ENCODE measurements around the gene CRHR2. TPM values are rescaled to one million over a fixed set of nuclear protein-coding genes. Genes with fewer than 3 reads are reported as not detected.

CRHR2 gene
- total RNA-seq, 2 donors from 2014 or later = 0.22 to 0.47 TPM

DNA sequence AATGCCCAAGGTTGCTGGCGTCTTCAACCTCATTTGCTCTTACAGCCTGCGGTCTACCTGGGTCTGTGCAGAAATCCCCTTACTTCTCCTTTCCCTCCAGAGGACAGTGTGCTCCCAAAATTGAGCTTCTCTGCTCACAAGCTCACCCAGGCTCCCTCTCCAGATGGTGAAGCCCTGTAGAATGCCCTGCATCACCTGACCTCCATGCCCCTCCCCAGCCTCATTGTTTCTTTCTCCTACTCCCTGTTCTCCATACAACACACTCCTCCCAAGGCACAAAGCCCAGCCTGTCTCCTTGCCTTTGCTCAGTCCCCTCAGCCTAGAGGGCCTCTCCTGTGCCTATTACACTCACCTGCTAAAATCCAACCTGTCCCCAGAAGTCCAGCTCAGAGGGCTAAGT is 3.5 kb downstream of the CRHR2 start:
- Histone ChIP-seq H3K36me3 (no peaks in the 10 kb centered on the region), H3K27ac (no peak overlapping the region), H3K4me1 (peaks cover 0 to 19% of the 10 kb centered on the region in 2 donors), H3K27me3 (peaks cover 7 to 15% of the 10 kb centered on the region in 2 donors), H3K4me3 (no peak overlapping the region), H3K9me3 (no peaks in the 10 kb centered on the region)
- TF ChIP-seq, protein P1, sequence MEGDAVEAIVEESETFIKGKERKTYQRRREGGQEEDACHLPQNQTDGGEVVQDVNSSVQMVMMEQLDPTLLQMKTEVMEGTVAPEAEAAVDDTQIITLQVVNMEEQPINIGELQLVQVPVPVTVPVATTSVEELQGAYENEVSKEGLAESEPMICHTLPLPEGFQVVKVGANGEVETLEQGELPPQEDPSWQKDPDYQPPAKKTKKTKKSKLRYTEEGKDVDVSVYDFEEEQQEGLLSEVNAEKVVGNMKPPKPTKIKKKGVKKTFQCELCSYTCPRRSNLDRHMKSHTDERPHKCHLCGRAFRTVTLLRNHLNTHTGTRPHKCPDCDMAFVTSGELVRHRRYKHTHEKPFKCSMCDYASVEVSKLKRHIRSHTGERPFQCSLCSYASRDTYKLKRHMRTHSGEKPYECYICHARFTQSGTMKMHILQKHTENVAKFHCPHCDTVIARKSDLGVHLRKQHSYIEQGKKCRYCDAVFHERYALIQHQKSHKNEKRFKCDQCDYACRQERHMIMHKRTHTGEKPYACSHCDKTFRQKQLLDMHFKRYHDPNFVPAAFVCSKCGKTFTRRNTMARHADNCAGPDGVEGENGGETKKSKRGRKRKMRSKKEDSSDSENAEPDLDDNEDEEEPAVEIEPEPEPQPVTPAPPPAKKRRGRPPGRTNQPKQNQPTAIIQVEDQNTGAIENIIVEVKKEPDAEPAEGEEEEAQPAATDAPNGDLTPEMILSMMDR (IDR thresholded peaks at IDR 0.05) = no peak
- no peak for DNase-seq (ENCODE audit: low spot score)

DNA sequence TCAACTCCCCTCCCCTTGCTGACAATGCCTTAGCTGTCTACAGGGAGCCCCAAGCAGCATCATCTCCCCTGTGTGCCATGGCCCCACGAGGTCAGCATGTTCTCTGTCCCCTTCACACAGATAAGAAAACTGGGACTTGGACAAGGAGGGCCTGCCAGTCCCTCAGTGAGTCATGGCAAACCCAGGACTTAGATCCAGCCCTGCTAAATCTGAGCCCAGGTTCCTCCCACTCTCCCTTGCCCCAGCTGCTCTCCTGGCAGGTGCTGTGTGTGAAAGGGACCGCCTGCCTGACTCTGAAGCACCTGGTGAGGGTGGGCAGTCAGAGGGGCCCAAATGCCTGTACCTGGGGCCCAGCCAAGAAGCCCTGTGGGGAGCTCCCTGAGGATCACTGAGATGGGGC is 7.4 kb downstream of the CRHR2 start:
- DNase-seq (ENCODE audit: low spot score) = no peak
- Histone ChIP-seq H3K27ac (no peak overlapping the region), H3K4me3 (no peak overlapping the region), H3K4me1 (no peaks in the 10 kb centered on the region), H3K36me3 (no peaks in the 10 kb centered on the region), H3K27me3 (no peaks in the 10 kb centered on the region), H3K9me3 (no peaks in the 10 kb centered on the region)
- TF ChIP-seq, protein P1 (IDR thresholded peaks at IDR 0.05) = no peak

DNA sequence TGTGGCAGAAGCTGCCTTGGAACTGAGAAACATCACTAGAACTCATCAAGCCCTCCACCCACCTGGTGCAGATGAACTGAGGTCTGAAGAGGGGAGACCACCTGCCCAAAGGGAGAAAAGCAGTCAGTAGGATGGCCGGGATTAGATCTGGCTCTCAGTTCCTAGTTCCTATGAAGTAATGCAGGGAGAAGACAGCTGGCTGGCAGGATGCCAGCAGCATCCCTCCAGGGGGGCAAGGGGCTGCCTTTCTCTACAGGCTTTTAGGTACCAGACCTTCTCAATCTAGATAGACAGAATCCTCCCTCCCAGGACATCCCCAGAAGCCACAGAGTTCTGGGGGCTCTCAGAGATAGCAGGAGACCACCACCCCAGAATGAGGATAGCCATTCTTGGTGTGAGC is 7.8 kb downstream of the CRHR2 start:
- DNase-seq (ENCODE audit: low spot score) = no peak
- Histone ChIP-seq H3K27ac (no peak overlapping the region), H3K9me3 (no peaks in the 10 kb centered on the region), H3K27me3 (no peaks in the 10 kb centered on the region), H3K36me3 (no peaks in the 10 kb centered on the region), H3K4me1 (no peaks in the 10 kb centered on the region), H3K4me3 (no peak overlapping the region)
- TF ChIP-seq, protein P1 (IDR thresholded peaks at IDR 0.05) = no peak

DNA sequence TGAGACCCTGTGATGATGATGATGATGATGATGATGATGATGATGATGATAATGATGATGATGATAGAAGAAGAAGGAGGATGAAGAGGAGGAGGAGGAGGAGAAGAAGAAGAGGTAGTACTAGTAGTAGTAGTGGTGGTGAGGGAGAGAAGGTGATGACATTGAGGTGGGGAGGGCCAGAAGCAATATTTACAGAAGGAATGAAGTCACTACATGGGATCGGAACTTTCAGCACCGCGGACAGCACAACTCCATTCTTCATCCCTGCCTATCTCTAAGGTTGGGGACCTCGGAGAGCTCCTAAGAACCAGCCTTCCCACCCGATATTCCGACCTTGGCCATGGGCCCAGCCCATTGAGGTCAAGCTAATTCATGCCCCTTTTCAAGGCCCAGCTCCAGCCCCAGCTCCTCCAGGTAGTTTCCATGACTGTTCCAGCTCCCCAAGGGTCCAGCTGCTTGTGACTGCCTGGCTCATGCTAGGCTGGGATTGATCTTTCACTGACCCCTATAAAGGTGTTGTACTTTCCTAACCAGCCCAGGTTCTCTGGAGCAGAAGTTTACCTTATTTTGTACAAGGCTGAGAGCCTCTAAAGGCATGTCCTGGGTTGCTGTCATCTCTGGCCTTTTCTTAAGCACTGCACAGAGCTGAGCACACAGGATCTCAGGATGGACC is 10.3 kb downstream of the CRHR2 start:
- H3K27ac ChIP-seq = no peak overlapping the region
- DNase-seq (ENCODE audit: low spot score) = no peak
- TF ChIP-seq, protein P1 (IDR thresholded peaks at IDR 0.05) = no peak

DNA sequence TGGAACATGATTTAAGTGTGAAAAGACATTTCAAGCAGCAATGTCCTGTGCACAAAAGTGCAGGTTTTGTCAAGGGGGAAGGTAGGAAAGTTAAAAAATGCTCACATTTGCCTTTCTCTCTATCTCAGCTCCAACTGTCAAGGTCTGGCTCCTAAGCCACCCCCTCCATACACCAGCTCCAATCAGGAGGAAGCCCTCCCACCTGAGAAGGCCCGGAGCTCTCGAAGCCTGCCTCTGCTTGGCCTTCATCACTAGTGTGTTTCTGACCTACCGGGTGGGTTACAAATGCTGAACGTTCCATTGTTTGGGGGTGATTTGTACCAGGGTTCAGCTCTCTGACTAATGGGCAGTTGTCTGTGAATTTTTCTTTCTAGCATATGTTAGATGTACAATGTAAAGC is 14.2 kb downstream of the CRHR2 start:
- no peak overlapping the region for H3K27ac ChIP-seq
- no peaks in the 10 kb centered on the region for H3K36me3 ChIP-seq
- no peaks in the 10 kb centered on the region for H3K9me3 ChIP-seq
- H3K27me3 ChIP-seq = no peaks in the 10 kb centered on the region
- DNase-seq (ENCODE audit: low spot score) = no peak
- TF ChIP-seq, protein P1 (IDR thresholded peaks at IDR 0.05) = no peak
- H3K4me1 ChIP-seq = no peaks in the 10 kb centered on the region
- no peak overlapping the region for H3K4me3 ChIP-seq

More for the DNA sequence above, 10.3 kb downstream of the CRHR2 start:
- Histone ChIP-seq H3K9me3 (no peaks in the 10 kb centered on the region), H3K4me3 (no peak overlapping the region), H3K27me3 (no peaks in the 10 kb centered on the region), H3K36me3 (no peaks in the 10 kb centered on the region), H3K4me1 (no peaks in the 10 kb centered on the region)

DNA sequence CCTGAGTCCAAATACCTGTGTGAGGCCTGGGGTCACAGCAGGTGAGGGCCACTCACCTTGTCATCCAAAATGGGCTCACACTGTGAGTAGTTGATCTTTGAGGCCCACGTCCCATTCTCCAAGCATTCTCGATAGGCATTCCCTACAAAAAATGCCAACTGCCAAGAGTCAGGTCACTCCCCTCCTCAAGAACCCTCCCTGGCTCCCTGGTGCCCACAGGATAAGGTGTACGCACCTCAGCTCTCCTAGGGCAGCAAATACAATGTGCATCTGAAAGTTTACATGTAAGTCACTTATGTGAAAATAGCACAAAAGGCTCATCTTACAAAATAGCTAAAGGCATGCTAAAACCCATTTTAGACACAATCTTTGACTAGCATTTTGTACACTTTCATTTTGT is 15.1 kb downstream of the CRHR2 start:
- Histone ChIP-seq H3K4me1 (no peaks in the 10 kb centered on the region), H3K9me3 (no peaks in the 10 kb centered on the region), H3K27me3 (no peaks in the 10 kb centered on the region), H3K27ac (no peak overlapping the region), H3K36me3 (no peaks in the 10 kb centered on the region), H3K4me3 (no peak overlapping the region)
- no peak for DNase-seq (ENCODE audit: low spot score)
- TF ChIP-seq, protein P1 (IDR thresholded peaks at IDR 0.05) = no peak

All from right atrium auricular region (tissue), 2 donors.